HT1080 (cell line): Measurements from ENCODE around the gene STAG1. TPM values are rescaled to one million over a fixed set of nuclear protein-coding genes. Genes with fewer than 3 reads are reported as not detected.
A peak's percentile ranks its signal among the peaks of the same experiment; 100 is the strongest.
"Not testable (repeated sequence)": the region's sequence is repeated elsewhere in the genome, so short reads cannot be mapped to it uniquely, and the experiment has no call there.

Experiments
- DNase-seq: peaks from one replicate; pipeline ENCODE4 v3.0.0-alpha.2; 2015; ENCODE audit warnings: low read depth
- small RNA-seq: library from RNA; depleted of rRNA; stranded (forward); fragments of <200 nt; gene quantifications from one replicate; pipeline ENCODE3, GENCODE V24; 2014
- total RNA-seq: library from RNA; depleted of rRNA; stranded (reverse); fragments of >200 nt; shearing (Covaris generic); gene quantifications from 2 replicates; pipeline ENCODE4 v1.2.3, GENCODE V29; 2014; rRNA removed

Gene STAG1
- total RNA-seq, 1 experiment from 2014 or later = 35.9 TPM

DNA sequence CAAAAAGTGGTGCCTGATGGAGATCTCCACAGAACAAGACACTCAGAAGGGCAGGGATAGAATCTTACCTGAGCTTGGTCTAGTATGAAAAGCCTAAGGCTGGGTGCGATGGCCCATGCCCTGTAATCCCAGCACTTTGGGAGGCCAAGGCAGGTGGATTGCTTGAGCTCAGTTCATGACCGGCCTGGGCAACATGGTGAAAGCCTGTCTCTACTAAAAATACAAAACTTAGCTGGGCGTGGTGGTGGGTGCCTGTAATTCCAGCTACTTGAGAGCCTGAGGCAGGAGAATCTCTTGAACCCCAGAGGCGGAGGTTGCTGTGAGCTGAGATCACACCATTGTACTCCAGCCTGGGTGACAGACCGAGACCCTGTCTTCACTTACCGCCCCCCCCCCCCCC, 417.5 kb downstream of the STAG1 start:
- not testable (repeated sequence) for DNase-seq

DNA sequence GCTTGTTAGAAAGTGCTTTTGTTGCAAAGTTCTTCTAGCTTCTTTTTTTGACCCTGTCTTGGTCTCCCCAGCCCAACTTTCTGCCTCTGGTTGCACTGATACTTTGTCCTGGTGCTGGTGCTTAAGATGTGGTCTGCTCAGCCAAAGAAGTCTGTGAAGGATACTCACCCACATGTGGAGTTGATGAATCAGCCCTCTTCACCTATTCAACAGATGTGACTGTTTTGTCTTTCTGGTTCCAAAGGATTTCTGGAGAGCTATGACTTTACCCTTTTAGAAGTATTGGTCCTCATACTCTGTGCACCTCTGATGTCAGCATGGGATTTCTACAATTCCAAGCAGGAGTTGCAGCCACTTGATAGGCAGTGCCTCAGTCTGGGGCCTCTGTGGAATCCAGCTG, 418.0 kb downstream of the STAG1 start:
- DNase-seq = no peak

DNA sequence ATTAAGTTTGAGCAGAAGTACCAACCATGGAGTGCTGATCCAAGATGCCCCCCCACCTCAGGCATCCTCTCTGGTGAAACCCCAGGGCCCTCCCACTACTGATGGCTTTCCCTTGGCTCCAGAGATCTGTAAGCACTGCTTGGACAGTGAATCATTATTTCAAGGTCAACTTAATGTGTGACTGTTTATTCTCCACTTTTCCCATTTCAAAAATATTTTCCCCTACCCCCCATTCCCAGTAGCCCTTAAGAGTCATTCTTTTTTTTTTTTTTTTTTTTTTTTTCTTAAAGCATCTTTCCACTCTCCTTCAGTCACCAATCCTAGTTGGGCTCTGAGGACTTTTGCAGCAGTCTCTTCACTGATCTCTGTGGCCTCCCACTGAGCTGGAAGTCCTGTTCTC, 419.4 kb downstream of the STAG1 start:
- DNase-seq = peak; percentile 41

DNA sequence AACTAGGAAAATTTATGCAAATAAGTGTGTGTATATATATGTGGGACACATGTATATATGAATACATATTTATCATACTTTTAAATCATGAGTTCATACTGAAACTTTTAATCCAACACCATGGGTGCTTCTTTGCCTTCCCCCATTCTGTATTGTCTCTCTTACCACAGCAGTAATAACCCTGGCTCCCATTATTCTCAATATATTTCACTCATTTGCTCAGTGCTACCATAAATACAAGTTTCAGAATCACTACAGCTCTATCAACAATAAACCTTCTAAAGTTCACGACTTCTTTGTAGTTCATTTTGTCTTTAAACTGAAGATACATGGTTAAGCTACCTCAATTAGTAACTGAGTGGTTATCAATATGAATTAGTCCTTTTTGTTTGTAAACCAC, 419.9 kb downstream of the STAG1 start:
- no peak for DNase-seq

DNA sequence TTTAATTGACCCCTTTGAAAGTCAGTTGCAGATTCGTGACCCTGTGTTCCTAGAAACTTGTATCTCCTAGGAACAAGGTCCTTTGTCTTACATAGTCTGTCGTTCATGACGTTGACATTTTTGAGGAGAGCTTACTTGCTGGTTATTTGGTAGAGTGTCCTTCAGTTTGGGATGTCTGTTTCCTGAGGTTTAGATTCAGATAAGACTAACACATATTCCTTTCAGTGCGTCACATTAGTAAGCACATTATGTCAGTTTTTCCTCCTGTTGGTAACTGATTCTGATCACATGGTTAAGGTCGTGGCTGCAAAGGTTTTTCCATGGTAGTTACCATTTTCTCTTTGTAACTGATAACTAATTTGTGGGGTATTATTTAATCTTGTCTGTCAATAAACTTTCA, 421.3 kb downstream of the STAG1 start:
- DNase-seq = no peak

GRCh38 chr3:136329593-136329992, 422.6 kb downstream of the STAG1 start:
- no peak for DNase-seq

DNA sequence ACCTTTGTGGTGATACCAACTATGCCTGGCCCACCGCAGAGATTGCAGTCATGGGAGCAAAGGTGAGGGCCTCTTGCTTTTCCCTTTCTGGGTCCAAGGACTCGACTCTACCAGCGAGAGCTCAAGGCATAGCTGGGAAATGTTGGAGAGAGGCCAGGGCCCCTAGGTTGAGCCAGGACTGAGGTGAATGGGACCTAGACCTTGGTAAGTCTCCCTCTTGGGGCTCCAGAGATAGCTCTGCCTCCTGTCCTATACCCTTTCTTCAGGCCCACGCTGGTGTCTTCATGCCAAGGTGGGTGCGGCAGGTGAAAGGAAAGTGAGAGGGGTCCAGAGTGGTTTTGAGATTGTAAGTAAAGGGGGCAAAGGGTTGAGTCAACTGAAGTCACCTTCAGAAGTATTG, 424.5 kb downstream of the STAG1 start:
- no peak for DNase-seq

DNA sequence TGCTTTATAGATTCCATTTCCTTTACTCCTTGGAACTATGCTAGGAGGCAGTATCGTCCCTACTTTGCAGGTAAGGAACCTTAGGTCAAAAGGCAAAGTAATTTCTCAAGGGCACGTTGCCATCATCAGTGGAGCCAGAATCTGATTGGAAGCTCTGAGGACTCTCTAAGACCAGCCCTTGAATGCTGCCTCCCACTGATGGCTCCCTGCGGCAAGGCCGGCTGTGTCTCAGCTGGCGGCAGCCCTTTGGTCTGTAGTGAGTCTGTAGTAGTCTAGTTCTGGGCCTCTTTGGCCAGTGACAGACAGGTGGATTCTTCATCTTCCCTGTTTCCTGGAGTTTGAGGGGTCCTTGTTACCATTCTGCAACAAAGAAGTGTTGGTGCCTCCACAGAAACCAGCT, 425.9 kb downstream of the STAG1 start:
- DNase-seq = no peak

DNA sequence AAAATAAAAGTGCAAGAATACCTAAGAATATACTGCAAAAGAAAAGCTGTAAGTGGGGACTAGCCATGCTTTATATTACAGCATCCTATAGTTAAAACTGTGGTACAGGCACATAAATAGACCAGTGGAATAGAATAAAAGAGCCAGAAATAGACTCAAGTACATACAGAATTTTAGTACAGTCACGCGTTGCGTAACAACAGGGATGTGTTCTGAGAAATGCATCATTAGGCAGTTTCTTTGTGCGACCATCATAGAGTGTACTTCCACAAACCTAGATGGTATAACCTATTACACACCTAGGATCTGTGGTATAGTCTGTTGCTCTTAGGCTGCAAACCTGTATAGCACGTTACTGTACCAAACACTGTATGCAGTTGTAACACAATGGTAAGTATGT, 440.2 kb downstream of the STAG1 start:
- DNase-seq = no peak

- DNase-seq = no peak
These were observed 440.9 kb downstream of the STAG1 start for GRCh38 chr3:136311261-136311660.

DNA sequence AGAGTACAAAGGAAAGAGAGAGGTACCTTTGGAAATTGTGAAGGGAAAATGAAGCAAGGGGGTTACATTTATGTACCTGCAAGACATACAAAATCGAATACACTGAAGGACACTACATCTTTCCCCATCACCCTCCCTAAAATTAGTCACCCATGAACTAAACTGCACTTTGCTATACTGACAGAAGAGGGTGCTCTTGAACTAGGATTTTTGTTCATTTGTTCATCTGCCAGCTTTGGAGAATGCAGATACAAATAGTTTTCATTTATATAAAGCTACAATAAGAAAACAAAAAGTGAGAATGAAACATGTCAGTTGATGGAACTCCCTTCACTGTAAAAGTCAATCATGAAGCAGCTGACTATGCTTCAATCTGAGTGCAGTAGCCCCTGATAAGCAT, 446.3 kb downstream of the STAG1 start:
- peak; percentile 60 for DNase-seq

GRCh38 chr3:136300444-136300843, 451.7 kb downstream of the STAG1 start:
- no peak for DNase-seq

- DNase-seq = no peak
These were observed 454.4 kb downstream of the STAG1 start for GRCh38 chr3:136297826-136298225.

- DNase-seq = no peak
These were observed 455.2 kb downstream of the STAG1 start for GRCh38 chr3:136296960-136297359.

GRCh38 chr3:136294176-136294575, 458.0 kb downstream of the STAG1 start:
- no peak for DNase-seq

GRCh38 chr3:136293279-136293678, 458.9 kb downstream of the STAG1 start:
- no peak for DNase-seq

DNA sequence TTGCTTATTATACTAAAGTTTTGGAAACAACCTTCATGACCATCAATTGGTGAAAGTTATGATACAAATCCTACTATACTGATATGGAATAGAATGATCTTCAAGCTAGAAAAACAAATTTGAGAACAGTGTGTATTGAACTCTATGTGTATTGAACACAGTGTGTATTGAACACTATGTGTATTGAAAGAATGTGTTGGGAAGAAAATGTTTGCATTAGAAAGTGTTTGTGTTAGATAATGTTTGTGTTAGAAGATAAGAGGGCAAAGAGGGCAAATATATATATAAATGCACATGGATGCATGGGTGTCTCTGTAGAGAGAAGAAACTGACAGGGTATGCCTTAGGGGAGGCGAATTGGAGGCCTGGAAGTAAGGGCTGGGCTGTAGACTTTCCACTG, 459.7 kb downstream of the STAG1 start:
- no peak for DNase-seq

GRCh38 chr3:136291302-136291701, 460.9 kb downstream of the STAG1 start:
- DNase-seq = no peak

Small RNA genes lying within 50 kb of the gene (small RNA-seq; reads per million reads assigned to genes)
- not detected for gene RNU6-1284P
- not detected for gene RNU6-789P

Other genes starting within 250 kb of the STAG1 start
- 38.7 and 42.3 TPM in 2 replicates for gene SLC35G2, start 66.7 kb upstream of the STAG1 start, total RNA-seq
- 35.5 and 42.6 TPM in 2 replicates for gene NCK1, start 109.8 kb upstream of the STAG1 start, total RNA-seq
- gene IL20RB, start 205.6 kb upstream of the STAG1 start, total RNA-seq = 1.1 TPM in 2 replicates